Liver (tissue), 3 donors: ENCODE data around the gene PRDM5.

ENCODE experiments used
- ATF3 ChIP-seq: IDR thresholded peaks from 2 replicates; pipeline ENCODE4 v1.6.1; 2016; ENCODE audit warnings: antibody characterized with exemption
- CTCF ChIP-seq: fragments of 150-350 bp; IDR thresholded peaks from 2 replicates; pipeline ENCODE4 v1.5.1; 2017; ENCODE audit warnings: improper control_type of control experiment, low read depth, low read length; ENCODE audit not compliant: missing input control
- FOXA2 ChIP-seq: IDR thresholded peaks from 2 replicates; pipeline ENCODE4 v1.6.1; 2016; ENCODE audit warnings: antibody characterized with exemption
- GABPA ChIP-seq, 2 donors: IDR thresholded peaks in 1 of 2; conservative IDR thresholded peaks in 1 of 2; 2 replicates each; pipeline ENCODE4 v1.6.1; 2016; ENCODE audit warnings: antibody characterized with exemption in 2 of 2, mild to moderate bottlenecking in 1 of 2, moderate library complexity in 1 of 2
- JUND ChIP-seq, 2 donors: IDR thresholded peaks; 2 replicates each; pipeline ENCODE4 v1.6.1; 2016; ENCODE audit warnings: antibody characterized with exemption in 2 of 2
- MAX ChIP-seq: IDR thresholded peaks from 2 replicates; pipeline ENCODE4 v1.6.1; 2016; ENCODE audit warnings: antibody characterized with exemption
- NR2F2 ChIP-seq: IDR thresholded peaks from 2 replicates; pipeline ENCODE4 v1.6.1; 2016; ENCODE audit warnings: antibody characterized with exemption
- RAD21 ChIP-seq, 2 donors: IDR thresholded peaks; 2 replicates each; pipeline ENCODE4 v1.6.1; 2016; ENCODE audit warnings: antibody characterized with exemption in 2 of 2, mild to moderate bottlenecking in 2 of 2
- REST ChIP-seq: IDR thresholded peaks from 2 replicates; pipeline ENCODE4 v1.6.1; 2016; ENCODE audit warnings: antibody characterized with exemption, mild to moderate bottlenecking
- RXRA ChIP-seq, 2 donors: IDR thresholded peaks; 2 replicates each; pipeline ENCODE4 v1.6.1; 2017 to 2018; ENCODE audit warnings: antibody characterized with exemption in 2 of 2, mild to moderate bottlenecking in 1 of 2
- SP1 ChIP-seq: IDR thresholded peaks from 2 replicates; pipeline ENCODE4 v1.6.1; 2018; ENCODE audit warnings: antibody characterized with exemption, mild to moderate bottlenecking
- TAF1 ChIP-seq: conservative IDR thresholded peaks from 2 replicates; pipeline ENCODE4 v1.6.1; 2016; ENCODE audit warnings: antibody characterized with exemption, mild to moderate bottlenecking
- donor health status: healthy.
- donor health status: healthy.

- TF ChIP-seq SP1: no peak
- no peak for TF ChIP-seq RAD21 (IDR thresholded peaks at IDR 0.05)
- TF ChIP-seq RXRA (IDR thresholded peaks at IDR 0.05): no peak
- TF ChIP-seq CTCF: no peak
- TF ChIP-seq TAF1: no peak
- no peak for TF ChIP-seq MAX
- no peak for TF ChIP-seq JUND (IDR thresholded peaks at IDR 0.05)
- no peak for TF ChIP-seq REST
- TF ChIP-seq ATF3: no peak
- TF ChIP-seq NR2F2: no peak
- TF ChIP-seq GABPA (IDR thresholded peaks at IDR 0.05 in 1 of 2, conservative IDR thresholded peaks at IDR 0.05 in 1 of 2): no peak
- TF ChIP-seq FOXA2: no peak
Observed at GRCh38 chr4:120965938-120966337, 43.4 kb upstream of the PRDM5 start.
